Stimulated activated CD8-positive, alpha-beta memory T cell treated with anti-CD3 and anti-CD28 coated beads, Interleukin-4, amount 100 ng/mL, for 4 hours (primary cell): Measurements from ENCODE around the gene SLMAP.
"Not testable (repeated sequence)": the region's sequence is repeated elsewhere in the genome, so short reads cannot be mapped to it uniquely, and the experiment has no call there.

Experiments used
- DNase-seq, 2 donors: peaks; one replicate each; pipeline ENCODE4 v3.0.0-alpha.2; 2020; ENCODE audit warnings: low read depth in 2 of 2, low spot score in 1 of 2

Gene SLMAP

DNA sequence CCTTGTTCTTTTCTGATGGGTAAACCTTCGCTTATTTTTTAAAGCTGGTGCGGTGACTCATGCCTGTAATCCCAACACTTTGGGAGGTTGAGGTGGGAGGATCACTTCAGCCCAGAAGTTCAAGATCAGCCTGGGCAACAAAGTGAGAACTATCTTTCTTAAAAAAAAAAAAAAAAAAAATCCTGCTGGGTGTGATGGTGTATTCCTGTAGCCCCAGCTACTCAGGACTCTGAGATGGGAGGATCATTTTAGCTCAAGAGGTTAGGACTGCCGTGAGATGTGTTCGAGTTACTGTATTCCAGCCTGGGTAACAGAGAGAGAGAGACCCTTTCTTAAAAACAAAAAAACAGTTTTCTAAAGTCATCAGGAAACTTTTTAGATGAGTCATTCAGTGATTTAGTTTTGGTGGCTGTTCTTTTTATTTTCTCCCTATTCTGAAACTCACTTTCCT is 37.7 kb downstream of the SLMAP start:
- no peak for DNase-seq

DNA sequence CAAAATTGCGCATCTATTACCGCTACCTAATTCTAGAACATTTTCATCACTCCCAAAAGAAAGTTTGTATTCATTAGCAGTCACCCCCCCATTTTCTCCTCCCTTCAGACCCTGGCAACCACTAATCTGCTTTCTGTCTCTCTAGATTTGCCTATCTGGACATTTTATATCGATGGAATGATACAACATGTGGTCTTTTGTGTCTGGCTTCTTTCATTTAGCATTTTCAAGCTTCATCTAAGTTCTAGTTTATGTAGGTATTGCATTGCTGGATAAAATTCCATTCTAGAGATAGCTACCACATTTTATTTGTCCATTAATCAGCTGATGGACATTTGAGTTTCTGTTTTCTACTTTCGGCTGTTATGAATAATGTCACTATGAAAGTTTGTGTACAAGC is 38.4 kb downstream of the SLMAP start:
- DNase-seq: no peak

DNA sequence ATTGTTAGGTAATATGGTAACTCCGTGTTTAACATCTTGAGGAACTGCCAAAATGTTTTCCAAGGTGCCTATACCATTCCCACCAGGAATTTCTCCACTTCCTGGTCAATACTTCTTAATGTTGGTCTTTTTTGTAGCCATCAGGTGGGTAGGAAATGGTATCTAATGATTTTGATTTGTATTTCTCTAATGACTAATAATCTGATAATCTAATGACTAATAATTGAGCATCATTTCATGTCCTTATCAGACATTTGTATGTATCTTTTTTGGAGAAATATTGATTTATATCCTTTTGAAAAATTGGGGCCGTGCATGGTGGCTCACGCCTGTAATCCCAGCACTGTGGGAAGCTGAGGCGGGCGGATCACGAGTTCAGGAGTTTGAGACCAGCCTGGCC is 38.8 kb downstream of the SLMAP start:
- no peak for DNase-seq

DNA sequence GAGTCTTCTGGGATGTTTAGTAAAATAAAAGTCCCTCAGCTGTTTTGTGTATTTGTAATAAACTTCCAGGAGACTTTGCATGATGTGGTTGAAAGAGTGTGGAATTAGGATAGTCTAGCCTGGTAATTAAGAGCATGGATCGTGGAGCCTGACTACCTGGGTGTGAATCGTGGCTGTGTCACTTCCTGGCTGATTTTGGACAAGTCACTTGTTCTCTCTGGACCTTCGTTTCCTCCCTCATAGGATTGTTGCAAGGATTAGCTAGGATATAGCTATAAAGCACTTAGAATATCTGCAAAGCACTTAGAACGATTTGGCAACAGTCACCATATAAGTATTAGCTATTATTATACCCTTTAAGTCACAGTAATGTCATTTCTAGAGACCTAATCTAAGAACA is 40.2 kb downstream of the SLMAP start:
- DNase-seq: no peak

DNA sequence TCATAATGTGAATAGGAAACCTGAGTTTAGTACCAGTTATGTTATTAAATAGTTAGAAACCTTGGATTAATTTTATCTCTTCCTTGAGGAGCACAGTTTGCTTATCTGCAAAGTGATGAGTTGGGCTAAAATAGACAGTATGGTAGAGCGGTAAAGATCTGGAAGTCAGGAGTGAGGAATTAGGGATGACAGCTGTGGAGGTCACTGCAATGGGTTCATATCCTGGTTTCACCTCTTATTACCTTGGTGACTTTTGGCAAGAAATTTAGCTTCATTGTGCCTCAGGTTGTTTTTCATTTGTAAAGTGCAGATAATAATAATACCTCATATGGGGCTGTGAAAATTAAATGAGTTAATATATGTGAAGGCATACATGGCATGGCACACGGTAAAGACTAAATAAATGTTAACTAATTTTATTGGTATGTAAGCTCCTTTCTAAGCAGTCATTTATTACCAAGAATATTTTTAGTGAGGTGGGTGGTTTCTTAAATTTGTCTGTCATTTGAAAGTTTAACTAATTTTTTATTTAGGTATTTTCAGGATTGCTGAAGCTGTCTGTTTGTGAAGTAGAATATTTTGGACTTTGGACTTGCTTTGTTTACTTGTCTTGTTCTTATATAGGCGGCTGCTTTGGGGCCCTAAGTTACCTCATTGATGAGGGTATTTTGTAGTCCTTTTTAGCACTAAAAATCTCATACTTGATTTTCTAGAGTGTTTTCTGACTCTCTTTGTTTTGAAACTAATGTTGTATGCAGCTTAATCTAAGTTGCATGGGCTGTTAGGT is 41.8 kb downstream of the SLMAP start:
- no peak for DNase-seq

DNA sequence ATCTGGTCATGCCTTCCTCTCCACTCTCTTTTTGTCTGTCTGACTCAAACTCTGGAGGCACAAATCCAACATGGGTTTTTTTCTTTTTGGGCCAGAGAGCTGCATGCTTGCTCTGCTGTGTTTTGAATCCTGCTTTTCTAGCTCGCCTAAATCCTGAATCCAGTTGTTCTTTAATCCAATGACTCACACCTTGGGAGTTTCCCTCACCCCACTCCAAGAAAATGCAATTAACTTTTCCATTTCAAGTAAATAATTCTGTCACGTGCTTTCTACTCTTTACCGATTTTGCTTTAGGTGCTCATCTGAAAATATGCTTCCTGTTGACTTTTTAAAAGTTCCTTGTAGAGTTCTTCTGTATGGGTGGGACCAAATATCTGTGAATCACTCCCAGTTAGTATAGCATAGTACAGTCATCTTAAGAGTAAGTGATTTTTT is 47.6 kb downstream of the SLMAP start:
- DNase-seq: no peak

DNA sequence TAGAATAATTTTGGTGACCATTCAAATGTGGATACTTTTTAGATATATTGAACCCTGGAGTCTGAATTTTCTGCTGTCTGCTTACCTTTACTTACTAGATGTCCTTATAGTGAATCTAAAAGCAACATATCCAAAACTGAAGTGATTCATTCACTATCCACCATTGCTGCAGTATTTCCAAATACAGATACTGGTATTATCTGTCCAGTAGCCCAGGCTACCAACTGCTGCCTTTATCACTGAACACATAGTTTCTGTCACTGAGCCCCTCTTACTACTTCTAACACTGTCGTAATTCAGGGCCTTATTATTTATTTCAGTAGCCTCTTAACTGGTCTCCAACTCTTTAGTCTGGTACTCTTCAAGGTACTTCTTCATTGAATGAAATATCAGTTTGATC is 49.2 kb downstream of the SLMAP start:
- no peak for DNase-seq

DNA sequence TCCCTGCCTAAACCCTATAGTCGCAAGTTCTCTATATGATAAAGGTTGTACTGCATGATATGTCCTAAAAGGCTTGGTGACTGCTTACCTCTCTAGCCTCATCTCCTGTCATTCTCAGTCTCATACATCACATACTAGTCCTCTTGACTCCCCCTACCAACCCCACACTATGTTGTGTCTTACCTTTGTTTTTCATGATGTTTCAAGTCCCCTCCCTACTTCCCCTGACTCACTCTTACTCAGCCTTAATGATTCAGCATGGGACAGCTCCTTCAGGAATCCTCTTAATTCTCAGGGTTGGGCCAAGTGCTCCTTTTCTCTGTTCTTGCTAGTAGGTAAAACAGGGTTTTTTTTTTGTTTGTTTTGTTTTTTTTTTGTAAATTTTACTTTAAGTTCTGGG is 49.6 kb downstream of the SLMAP start:
- no peak for DNase-seq

DNA sequence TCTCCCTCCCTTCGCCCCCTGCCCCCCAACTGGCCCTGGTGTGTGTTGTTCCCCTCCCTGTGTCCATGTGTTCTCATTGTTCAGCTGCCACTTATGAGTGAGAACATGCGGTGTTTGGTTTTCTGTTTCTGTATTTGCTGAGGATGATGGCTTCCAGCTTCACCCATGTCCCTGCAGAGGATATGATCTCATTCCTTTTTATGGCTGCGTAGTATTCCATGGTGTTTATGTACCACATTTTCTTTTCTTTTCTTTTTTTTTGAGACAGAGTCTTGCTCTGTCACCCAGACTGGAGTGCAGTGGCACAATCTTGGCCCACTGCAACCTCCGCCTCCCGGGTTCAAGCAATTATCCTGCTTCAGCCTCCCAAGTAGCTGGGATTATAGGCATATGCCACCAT is 50.1 kb downstream of the SLMAP start:
- not testable (repeated sequence) for DNase-seq

DNA sequence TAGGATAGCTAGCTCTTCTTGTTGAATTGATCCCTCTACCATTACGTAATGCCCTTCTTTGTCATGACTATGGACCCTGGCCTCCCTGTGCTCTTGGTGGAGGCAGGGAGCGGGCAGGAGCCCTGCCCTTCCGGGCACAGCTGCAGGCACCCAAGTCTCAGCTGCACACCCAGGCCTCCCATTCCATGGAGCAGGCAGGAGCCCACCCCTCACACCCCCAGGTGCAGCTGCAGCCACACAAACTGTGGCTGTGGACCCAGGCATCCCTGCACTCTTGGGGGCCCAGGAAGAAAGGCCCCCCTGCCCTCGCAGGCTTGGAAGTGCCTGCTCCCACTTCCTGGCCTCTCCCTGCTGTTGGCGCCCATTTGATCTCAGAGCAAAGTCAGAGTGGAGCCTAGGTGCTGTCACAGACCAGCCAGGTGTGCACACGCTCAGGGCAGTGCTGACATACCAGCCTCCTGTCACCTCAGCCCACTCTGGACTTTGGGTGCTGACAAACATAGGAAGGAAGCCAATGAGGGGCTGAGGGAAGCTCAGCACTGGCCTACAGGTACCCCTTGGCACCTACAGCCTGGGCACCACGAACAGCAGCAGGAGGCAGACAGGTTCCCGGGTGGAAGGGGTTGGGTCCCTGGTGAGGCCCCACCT is 53.0 kb downstream of the SLMAP start:
- no peak for DNase-seq

DNA sequence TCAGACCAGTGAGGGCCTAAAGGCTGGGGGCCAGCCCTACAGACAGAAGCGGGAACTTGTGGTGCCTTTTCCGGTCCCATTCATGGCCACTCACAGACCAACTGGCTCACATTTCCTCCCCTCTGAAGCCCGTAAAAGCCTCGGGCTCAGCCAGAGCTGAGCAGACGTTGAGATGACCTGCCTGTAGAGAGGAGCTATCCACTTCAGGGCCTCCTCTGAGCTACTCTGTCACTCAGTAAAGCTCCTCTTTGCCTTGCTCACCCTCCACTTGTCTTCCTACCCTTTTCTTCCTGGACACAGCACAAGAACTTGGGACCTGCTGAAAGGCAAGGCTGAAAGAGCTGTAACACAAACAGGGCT is 53.5 kb downstream of the SLMAP start:
- no peak for DNase-seq

DNA sequence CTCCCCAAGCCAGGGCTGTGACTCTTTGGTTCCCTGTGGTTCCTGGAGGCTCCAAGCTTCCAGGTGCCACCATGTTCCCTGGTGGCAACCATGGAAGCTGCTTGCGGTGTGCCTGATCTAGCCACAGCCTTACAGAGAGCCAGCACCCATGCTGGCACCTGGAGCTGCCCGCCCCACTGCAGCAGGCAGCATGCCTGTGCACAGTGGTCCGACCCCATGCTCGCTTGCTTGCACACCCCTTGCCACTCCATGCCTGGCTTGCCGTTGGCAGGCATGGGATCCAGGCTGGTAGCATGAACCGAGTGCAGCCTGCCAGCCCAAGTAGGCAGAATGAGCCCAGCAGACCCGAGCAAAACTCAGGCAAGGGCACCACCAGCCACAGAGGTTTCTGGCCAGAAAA is 53.9 kb downstream of the SLMAP start:
- DNase-seq: no peak

DNA sequence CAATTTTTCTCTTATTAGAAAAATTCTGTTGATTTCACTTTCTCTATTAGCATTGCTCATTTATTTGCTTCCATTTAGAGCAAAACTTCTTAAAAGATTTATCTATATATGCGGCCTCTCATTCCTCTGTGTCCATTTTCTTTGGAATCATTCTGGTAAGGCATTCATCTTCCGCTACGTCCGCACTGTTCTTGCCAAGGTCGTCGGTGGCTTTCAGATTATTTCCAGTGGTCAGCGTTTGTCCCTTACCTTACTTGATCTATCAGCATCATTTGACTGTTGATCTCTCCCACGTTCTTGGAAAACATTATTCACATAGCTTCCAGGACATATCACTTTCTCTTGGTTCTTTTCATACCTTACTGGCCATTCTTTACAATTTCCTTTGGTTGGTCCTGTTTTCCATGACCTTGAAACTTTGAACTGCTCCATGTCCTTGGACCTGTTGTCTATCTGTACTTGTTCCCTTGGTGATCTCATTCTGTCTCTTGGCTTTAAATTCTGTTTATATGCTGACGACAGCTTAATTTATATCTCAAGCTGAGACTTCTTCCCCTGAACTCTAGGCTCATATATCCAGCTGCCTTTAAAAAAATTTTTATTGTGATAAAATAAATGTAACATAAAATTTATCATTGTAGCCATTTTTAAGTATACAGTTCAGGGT is 54.5 kb downstream of the SLMAP start:
- no peak for DNase-seq

DNA sequence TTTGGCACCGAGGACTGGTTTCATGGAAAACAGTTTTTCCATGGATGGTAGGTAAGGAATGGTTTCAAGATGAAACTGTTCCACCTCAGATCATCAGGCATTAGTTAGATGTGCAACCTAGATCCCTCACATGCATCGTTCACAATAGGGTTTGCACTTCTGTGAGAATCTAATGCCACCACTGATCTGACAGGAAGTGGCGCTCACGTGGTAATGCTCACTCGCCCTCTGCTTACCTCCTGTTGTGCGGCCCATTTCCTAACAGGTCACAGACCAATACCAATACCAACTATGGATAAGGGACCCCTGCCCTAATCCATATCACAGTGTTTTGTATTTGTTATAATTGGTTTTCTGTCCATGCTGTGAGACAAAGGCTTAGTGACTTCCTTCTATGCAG is 58.9 kb downstream of the SLMAP start:
- peak; percentile 13 to 18 for DNase-seq

DNA sequence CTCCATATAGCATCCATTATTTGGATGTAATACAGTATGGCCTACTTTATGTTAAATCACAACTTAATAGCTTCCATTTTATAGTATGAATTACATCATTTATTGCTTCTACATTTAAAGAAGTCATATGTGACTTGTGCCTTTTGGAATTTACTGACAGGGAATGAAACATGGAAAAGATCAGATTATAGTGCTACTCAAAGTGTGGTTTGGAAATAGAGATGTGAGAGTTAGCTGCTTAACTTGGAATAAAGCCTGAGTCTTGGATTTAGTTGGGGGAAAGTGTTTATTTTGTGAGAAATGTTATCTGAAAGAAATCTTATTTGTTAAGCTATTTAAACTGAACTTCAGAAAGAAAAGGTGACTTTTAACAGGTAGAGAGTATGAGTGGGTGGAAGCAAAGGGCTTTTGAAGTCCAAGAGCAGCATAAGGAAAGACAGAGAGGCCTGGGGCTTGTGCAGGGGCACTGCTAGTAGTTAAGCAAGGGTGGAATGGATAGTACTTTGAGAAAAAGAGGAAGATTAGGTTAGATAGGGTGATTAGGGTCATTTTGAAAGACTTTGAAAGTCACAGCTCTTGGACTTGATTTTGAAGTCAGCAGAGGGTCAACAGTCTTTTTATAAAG is 60.5 kb downstream of the SLMAP start:
- no peak for DNase-seq

DNA sequence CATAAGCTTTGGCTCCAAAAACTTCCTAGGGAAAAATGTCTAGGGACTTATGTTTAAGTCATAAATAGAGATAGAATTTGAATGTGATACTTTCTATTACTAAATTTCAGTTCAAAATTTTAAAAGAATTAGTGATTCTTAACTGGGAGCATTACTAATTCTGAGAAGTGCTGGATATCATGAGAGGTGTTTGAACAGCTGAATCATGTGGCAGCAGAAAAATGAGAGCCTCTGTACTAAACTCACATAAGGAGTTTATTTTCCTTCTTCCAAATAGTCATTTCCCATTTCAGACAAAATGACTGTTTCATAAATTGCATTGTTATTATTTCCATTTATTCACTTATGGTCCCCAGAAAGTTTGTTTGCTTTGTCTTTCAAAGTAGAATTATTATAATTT is 62.7 kb downstream of the SLMAP start:
- no peak for DNase-seq

DNA sequence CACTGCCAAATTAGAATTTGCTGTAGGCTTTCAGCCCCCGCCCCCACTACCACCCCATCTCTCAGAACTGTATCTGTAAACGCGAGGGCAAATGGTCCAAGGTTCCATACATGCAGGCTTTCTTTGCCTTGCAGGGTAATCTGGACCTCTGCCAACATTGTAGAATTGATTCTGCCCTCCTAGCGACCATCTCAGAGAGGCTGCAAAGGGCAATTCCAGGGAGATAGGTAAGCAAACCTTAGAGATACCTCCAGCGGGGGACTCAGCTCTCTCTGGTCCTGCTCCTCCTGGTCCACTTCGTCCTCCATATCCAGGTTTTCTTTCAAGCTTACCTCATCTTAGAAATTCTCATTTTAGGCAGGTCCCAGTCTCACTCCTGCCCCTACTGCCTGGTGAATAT is 64.4 kb downstream of the SLMAP start:
- DNase-seq: no peak

DNA sequence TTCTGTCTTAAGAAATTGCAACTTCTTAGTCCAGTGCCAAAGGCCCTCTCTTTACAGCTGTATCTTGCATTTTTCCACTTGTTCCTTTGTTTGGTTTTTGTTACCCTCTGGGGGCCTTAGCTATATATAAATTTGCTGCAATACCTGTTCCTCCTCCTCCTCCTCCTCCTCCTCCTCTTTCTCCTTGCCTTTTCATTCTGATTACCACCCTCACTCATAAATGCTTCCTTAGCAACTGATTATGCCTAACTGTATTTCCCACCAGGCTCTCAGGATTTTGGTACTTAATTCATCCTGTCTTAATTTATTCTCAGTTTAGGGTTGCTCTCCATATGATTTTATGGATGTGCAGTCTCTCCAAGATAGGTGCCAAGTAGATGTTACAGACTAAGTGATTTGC is 65.7 kb downstream of the SLMAP start:
- DNase-seq: no peak

DNA sequence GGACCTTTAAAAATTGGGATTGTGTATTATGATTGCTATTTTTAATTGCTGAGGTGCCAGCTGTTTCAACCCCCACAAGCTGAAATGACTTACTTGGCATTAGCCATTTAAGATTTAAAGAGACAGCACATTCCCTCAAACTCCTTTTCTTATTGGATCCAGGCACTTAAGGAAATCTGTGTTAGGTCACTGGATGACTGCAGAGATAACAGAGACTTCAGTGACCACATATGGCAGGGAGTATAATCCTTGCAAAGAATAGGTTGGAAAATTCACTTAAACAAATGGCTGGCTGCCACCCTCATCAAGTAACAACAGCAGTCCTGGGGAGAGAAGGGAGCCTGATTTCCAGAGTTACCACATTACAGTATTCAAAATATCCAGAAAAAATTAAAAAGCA is 66.6 kb downstream of the SLMAP start:
- no peak for DNase-seq

DNA sequence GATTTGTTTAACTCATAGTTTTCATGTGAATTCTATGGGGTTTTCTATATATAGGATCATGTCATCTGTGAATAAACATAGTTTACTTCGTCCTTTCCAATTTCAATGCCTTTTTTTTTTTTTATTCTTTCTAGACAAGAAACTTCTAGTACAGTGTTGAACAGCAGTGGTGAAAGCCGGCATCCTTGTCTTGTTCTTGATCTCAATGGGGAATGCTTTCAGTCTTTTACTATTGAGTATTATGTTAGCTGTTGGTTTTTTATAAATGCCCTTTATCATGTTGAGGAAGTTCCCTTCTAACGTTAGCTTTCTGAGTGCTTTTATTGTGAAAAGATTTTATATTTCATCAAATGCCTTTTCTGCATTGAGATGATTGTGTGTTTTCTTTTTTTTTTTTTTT is 69.0 kb downstream of the SLMAP start:
- no peak for DNase-seq

DNA sequence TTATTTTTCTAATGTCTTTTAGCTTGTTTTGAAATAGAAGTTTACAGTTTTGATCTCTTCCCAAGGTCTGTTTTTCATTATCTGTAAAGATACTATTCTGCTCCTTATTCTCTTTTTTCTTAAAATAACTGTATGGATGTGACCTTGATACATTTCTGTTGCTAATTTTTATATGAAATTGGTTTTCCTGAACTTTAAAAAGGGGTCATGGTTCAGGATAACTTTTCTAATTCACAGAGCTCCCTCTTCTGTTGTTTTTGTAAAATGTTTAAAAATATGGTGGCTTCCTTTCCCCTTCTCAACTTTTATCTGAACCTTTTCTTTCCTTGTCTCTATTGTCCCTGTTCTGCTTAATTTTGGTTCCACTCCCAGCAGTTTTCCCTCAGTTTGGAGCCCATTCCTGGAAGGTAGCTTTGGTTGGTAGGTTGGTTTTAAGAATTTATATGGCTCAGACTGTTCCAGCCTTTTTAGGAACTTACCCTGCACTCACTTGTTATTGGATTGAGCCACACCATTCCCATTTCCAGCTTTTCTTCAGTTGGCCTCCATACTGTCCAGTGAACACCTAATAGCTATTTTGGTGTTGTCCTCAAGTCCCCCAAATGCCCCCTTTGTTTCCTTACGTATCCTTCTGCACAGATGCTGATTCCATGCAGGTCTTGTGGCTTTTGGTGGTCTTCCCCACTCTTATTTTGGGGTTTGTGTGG is 70.3 kb downstream of the SLMAP start:
- DNase-seq: no peak
